PFSK-1 (cell line): ENCODE results near the gene GALNT9.

ENCODE experiments used
- FOXP2 ChIP-seq: optimal IDR thresholded peaks from 2 replicates; pipeline ENCODE3; 2011; ENCODE audit warnings: borderline replicate concordance, control low read depth, inconsistent platforms; ENCODE audit not compliant: insufficient read depth; ENCODE audit errors: extremely low read length, extremely low read depth
- TAF1 ChIP-seq: IDR thresholded peaks from 2 replicates; pipeline ENCODE4 v1.6.1; 2012; ENCODE audit warnings: low read length, control low read depth, borderline replicate concordance; ENCODE audit not compliant: insufficient read depth

DNA sequence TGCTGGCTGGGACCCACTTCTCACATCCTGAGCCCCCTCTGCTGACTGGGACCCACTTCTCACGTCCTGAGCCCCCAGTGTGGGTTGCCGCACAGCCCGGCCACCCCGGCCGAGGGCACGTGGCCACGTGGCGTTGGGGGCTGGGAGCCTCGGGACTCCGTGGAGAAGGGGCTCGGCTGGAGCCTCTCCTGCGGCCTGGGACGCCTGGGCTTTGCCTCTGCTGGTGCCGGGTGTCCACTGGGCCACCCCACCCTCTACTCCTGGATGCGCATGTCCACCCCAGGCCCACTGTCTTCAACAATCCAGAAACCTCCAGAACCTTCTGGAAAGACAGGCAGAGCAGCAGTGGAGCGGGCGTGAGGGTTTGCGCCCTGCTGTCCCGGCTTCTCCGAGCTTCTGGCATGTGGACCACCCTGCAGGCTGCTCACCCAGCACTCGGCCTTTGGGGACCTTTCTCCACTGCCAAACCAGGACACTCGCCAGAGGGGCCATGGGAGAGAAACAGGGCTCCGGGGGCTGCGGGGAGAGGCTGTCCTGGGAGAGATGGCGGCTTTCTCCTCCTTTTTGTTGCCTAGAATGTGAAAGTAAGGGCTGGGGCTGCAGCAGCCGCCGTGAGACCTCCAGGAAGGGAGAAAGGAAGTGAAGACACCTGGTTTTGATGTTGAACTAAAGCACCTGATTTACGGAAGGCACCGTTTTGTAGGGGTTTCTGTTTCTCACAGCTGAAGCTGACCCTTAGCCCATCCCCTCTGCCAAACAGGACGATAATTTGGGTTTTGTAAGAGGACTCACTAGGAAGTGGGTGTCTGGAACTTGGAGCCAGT is 155.2 kb downstream of the GALNT9 start:
- TF ChIP-seq TAF1: no peak
- no peak for TF ChIP-seq FOXP2
